Ovary (tissue), 9 donors: ENCODE measurements around the gene SSBP4. TPM values are rescaled to one million over a fixed set of nuclear protein-coding genes. Genes with fewer than 3 reads are reported as not detected.

Source experiments
- DNase-seq, 5 donors: peaks; one replicate each; pipeline ENCODE4 v3.0.0-alpha.2; 2019 to 2020
- H3K27ac ChIP-seq, 2 donors: fragments of 200-600 bp; one replicate each; pipeline versions ENCODE4 v1.5.1 to v1.8.0; 2019 to 2022
- H3K27me3 ChIP-seq: fragments of 200-600 bp; one replicate; pipeline ENCODE4 v1.8.0; 2022
- H3K36me3 ChIP-seq: fragments of 200-600 bp; sonication (generic); one replicate; pipeline ENCODE4 v1.5.1; 2019
- H3K4me1 ChIP-seq: one replicate; pipeline ENCODE4 v1.8.1; 2013; ENCODE audit warnings: mild to moderate bottlenecking, moderate library complexity; ENCODE audit not compliant: insufficient read depth
- H3K4me3 ChIP-seq: fragments of 200-600 bp; sonication (generic); one replicate; pipeline ENCODE4 v1.5.1; 2017
- H3K9me3 ChIP-seq, 2 donors: fragments of 200-600 bp in 1 of 2; sonication (generic) in 1 of 2; one replicate each; pipeline versions ENCODE4 v1.5.1 to v1.8.1; 2013 to 2019; ENCODE audit warnings: mild to moderate bottlenecking in 1 of 2, moderate library complexity in 1 of 2
- CTCF ChIP-seq, 3 donors: fragments of 450-650 bp in 2 of 3; fragments of 200-600 bp in 1 of 3; IDR thresholded peaks; one replicate each; pipeline versions ENCODE4 v1.5.1 to v1.8.0; 2016 to 2022; ENCODE audit warnings: antibody characterized with exemption in 3 of 3, mild to moderate bottlenecking in 1 of 3
- EP300 ChIP-seq: sonication (generic); formaldehyde crosslinking; IDR thresholded peaks from one replicate; pipeline ENCODE4 v1.6.1; 2017; ENCODE audit warnings: antibody characterized with exemption
- POLR2A ChIP-seq: fragments of 450-650 bp; IDR thresholded peaks from one replicate; pipeline ENCODE4 v1.6.1; 2017; ENCODE audit warnings: antibody characterized with exemption, mild to moderate bottlenecking, moderate library complexity
- WGBS, 3 donors: extraction: QIAGEN DNeasy Blood & Tissue Kit in 1 of 3; methylation state at CpG; one replicate each; pipeline versions ENCODE4 v1.1.5 to v1.1.7; 2013 to 2017; 5-methylcytosine and 5-hydroxymethylcytosine counted together
- intact Hi-C, 4 donors: fragments of 100-400 bp; cut with DNase I; formaldehyde crosslinking; loops; one replicate each; pipeline versions ENCODE4 v1.11.0 to v1.15.1; 2022 to 2023
- polyA plus RNA-seq, 2 donors: library from polyadenylated mRNA; stranded (reverse); fragments of 200-250 nt in 1 of 2; fragments of 350-450 nt in 1 of 2; fragmentation: Illumina TruSeq in 1 of 2; extraction: RNeasy Lipid Tissue Mini Kit (QIAGEN cat#74804) in 1 of 2; gene quantifications; one replicate each; pipeline ENCODE4 v1.2.3, GENCODE V29; 2013 to 2014
- total RNA-seq, 7 donors: library from RNA; depleted of rRNA in 2 of 7; stranded (reverse); fragments of >200 nt in 2 of 7; fragmentation: NEBNext Ultra II Directional in 3 of 7; extraction: Animal tissue kit (Norgen Biotek cat#: 25700) in 3 of 7; gene quantifications; one replicate each; pipeline versions ENCODE4 v1.1.0 to v1.2.4, GENCODE V29; 2016 to 2023
- donor health status: DM: no; HTN: no; CAD: no; lungs with moderate emphysema.
- donor health status: DM: no; HTN: no; CAD: no.
- donor health status: Bipolar disorder and iron deficiency.
- donor health status: DM: yes; HTN: yes; CAD: no.
- donor health status: DM: no; HTN: no; CAD: no.
- donor health status: DM: yes; HTN: yes; CAD: no.

The SSBP4 gene
- total and polyA plus RNA-seq, 9 donors: 4.6 to 124 (median 88.3) TPM

GRCh38 chr19:18430417-18431144 is 11.4 kb downstream of the SSBP4 start:
- H3K27me3 ChIP-seq: no peaks in the 10 kb centered on the region
- H3K9me3 ChIP-seq: no peaks in the 10 kb centered on the region
- intact Hi-C loops: no loop called here
- H3K4me3 ChIP-seq: no peak overlapping the region
- H3K36me3 ChIP-seq: no peaks in the 10 kb centered on the region
- DNase-seq: peak in 4 of 5 donors; percentile 46 to 64 (median 60)
- TF ChIP-seq CTCF (IDR thresholded peaks at IDR 0.05): no peak
- H3K27ac ChIP-seq: peak overlapping the region in 1 of 2 donors; percentile 87
- peaks cover 22% of the 10 kb centered on the region for H3K4me1 ChIP-seq
- 76 to 79% (median 77%) methylated on average over 17 to 21 of the region's 21 CpGs for WGBS, 3 donors

DNA sequence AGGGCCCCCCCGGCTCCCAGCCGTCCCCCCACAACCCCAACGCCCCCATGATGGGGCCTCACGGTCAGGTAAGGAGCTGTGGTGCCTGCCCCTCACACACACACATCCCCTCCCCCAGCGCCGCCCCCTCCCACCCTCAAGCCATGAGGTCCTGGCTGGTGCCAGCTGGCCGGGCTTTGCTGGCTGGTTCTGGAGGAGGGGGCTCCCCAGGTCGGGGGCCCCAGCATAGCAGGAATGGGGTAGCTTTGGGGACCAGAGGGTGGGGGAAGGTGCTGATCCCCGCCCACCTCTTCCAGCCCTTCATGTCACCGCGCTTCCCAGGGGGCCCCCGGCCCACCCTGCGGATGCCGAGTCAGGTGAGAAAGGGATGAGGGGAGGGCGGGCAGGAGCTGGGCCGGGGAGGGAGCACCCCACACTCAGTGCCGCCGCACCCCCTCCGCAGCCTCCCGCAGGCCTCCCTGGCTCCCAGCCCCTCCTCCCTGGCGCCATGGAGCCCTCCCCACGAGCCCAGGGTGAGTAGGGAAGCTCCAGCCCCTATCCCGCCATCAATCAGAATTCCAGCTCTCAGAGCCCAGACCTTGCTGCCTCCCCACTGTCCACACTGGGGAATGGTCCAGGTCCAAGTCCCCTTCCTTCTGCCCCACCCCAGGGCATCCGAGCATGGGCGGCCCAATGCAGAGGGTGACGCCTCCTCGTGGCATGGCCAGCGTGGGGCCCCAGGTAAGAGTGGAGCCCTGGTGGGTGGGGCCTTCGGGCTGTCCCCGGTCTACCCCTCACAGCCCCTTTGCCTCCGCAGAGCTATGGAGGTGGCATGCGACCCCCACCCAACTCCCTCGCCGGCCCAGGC is 12.4 kb downstream of the SSBP4 start:
- peak in 4 of 5 donors; percentile 50 to 63 (median 60) for DNase-seq
- Histone ChIP-seq H3K27me3 (no peaks in the 10 kb centered on the region), H3K4me3 (no peak overlapping the region), H3K4me1 (peaks cover 14% of the 10 kb centered on the region), H3K36me3 (no peaks in the 10 kb centered on the region), H3K27ac (no peak overlapping the region), H3K9me3 (no peaks in the 10 kb centered on the region)
- TF ChIP-seq CTCF (IDR thresholded peaks at IDR 0.05): no peak
- no peak for TF ChIP-seq EP300
- TF ChIP-seq POLR2A: no peak
- intact Hi-C loops: no loop called here
- WGBS, 3 donors: 73 to 81% (median 74%) methylated on average over 26 to 34 of the region's 34 CpGs

DNA sequence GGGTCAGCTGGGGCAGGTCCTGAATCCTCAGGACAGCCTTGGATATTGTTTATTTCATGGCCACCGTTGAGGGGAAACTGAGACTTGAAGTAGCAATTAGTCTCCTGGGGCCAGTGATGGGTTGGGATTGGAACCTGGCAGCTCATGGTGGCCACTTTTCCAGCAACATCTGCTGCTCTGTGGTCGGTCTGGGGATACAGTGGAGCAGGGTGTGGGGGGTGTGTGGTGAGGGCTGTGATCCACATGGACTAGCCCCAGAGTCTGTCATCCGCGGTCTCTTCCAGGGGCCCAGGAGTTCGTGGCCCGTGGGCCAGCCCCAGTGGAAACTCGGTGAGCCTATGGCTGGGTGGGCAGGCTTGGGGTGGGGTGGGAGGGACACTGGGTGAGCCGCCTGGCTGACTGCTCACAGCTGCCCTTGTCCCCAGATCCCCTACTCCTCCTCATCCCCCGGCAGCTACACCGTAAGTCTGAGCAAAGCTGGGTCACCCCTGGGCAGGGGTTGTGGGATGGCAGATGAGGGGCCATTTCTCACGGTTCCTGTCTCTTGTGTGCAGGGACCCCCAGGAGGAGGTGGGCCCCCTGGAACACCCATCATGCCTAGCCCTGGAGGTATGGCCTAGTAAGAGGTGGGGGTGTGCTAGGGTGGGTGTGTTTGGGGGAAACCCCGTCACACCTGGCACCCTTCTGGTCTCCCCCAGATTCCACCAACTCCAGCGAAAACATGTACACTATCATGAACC is 13.2 kb downstream of the SSBP4 start:
- Histone ChIP-seq H3K27ac (peak overlapping the region; percentile 43 to 76), H3K4me1 (peaks cover 17% of the 10 kb centered on the region)
- intact Hi-C loops: no loop called here

More for the DNA sequence above, 13.2 kb downstream of the SSBP4 start:
- H3K36me3 ChIP-seq: no peaks in the 10 kb centered on the region
- H3K4me3 ChIP-seq: no peak overlapping the region
- WGBS, 3 donors: 35 to 55% (median 45%) methylated on average over 12 to 13 of the region's 13 CpGs
- TF ChIP-seq EP300 (no peak), CTCF (IDR thresholded peaks at IDR 0.05) (no peak), POLR2A (no peak)
- no peaks in the 10 kb centered on the region for H3K9me3 ChIP-seq
- H3K27me3 ChIP-seq: no peaks in the 10 kb centered on the region
- DNase-seq: no peak
